NCI-H226 (cell line): ENCODE measurements around the gene KRTAP5-9.
"Not testable (repeated sequence)": the region's sequence is repeated elsewhere in the genome, so short reads cannot be mapped to it uniquely, and the experiment has no call there.

Experiments used
- DNase-seq: peaks from one replicate; pipeline ENCODE4 v3.0.0-alpha.2; 2015

The KRTAP5-9 gene

DNA sequence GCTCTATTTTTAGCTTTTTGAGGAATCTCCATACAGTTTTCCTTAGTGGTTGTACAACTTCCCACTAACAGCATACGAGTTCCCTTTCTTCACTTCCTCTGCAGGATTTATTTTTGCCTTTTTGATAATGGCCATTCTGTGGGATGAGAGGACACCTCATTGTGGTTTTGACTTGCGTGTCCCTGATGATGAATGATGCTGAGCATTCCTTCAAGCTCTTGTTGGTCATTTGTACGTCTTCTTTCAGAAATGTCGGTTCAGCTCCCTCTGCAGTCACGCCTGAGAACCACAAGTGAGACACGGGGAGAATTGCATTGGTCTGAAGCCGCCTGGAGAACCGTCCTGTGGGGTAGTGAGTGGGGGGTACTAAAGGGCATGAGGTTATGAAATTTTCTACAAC is 15.2 kb downstream of the KRTAP5-9 start:
- DNase-seq, result no peak

DNA sequence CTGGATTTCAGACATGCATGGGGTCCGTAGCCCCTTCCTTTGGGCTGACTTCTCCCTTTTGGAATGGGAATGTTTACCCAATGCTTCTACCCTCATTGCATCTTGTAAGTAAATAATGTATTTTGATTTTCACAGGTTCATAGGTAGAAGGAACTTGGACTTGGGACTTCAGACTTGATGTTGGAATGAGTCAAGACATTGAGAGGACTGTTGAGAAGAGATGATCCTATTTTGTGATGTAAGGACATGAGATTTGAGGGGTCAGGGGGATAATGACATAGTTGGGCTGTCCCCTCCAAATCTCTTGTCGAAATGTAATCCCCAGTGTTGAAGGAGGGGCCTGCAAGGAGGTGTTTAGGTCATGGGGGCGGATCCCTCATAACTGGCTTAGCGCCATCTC is 16.2 kb downstream of the KRTAP5-9 start:
- no peak for DNase-seq

DNA sequence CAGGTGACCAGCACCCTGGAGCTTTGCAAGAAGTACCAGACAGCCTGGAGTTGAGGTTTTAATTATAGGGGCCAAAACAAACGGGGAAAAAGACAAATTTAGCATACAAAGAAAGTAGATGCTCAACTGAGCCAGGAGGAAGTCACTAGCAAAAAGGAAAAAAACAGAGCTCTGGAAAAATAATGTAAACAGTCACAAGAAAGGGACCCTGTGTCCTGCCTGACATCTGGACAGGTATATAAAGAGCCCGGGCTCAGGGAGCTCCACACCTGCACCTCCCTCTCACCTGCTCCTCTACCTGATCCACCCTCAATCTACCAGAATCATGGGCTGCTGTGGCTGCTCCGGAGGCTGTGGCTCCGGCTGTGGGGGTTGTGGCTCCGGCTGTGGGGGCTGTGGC is 17.0 kb downstream of the KRTAP5-9 start, which contains the start of gene KRTAP5-10:
Gene KRTAP5-10, plus strand, starts transcription at position 301 of the 400 bp plus-strand sequence. Its CDS starts 25 bp downstream, at position 326.
- DNase-seq, result no peak

DNA sequence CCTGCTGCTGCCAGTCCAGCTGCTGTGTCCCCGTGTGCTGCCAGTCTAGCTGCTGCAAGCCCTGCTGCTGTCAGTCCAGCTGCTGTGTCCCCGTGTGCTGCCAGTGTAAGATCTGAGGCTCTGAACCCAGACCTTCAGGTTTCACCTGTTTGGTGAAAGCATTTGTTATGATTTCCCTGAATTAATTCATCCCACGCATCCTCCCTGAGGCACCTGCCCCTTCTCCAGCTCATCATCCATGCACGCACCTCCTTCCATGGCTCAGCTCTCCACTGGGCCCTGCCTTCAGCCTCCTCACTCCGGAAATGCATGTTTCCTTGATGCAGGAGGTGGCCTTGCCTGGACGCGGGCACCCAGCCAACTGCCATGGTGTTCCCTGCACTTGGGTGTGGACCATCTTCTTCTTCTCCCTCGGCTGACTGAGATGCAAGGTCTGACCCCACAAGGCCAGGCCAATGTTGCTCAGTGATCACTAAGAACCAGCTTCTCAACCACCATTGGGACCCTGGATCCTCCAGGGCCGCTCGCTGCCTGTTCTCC is 17.9 kb downstream of the KRTAP5-9 start:
- DNase-seq, result no peak

DNA sequence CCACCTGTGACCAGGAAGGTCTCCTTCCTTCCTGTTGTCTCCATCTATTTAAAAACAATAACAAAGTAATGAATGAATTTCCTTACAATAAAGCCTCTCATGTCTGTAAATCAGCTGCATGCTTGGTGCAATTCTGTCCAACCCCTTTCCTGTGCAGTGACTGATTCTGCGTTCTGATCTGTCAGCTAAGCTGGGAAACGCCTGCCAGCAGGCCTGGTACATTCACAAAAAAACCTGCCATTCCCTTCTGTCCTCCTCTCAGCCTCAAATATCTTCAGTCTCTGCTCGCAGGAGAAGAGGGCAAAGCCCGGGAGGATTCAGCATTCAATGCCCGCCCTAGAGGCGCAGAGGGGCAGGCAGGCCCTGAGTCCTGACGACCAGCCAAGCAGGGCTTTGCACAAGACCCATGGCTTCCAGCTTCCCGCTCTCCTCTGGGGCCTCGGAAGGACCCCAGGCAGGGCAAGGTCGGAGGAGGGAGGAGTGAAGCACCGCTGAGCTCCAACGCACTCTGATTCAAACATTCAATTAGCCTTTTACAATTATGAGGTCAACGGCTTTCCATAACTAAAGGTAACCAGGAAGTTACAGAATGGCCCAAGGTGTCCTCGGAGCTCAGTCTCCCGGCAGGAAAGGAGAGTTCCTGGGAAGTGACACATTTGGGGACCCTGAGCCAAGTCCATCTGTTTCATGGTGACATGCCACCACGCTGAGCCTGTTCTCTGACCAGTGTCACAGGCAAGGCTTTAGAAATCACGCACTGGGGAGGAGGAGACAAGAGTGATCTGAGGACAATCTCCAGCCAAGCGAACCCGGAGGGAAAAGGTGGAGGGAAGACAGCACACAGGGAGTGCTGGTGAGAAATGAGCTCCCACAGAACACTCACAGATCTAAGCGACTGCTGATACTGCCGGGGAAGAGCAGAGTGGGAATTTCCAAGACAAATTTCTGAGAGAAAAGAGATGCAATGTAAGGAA is 18.7 kb downstream of the KRTAP5-9 start:
- DNase-seq, result not testable (repeated sequence)

DNA sequence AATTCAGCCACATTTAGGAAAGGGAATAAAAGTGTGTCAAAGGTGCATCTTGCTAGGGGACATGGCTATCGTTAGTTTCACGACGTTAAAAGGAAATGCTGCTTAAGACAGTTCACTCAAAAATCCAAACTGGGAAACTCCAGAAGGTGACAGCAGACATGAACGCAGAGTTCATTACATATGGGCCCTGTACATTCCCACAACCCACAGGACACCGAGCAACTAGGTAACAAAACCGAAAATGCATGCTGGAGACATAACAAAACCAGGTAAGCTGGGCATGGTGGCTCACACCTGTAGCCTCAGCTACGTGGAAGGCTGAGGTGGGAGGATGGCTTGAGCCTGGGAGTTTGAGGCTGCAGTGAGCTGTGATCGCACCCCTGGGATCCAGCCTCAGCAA is 19.4 kb downstream of the KRTAP5-9 start:
- not testable (repeated sequence) for DNase-seq

DNA sequence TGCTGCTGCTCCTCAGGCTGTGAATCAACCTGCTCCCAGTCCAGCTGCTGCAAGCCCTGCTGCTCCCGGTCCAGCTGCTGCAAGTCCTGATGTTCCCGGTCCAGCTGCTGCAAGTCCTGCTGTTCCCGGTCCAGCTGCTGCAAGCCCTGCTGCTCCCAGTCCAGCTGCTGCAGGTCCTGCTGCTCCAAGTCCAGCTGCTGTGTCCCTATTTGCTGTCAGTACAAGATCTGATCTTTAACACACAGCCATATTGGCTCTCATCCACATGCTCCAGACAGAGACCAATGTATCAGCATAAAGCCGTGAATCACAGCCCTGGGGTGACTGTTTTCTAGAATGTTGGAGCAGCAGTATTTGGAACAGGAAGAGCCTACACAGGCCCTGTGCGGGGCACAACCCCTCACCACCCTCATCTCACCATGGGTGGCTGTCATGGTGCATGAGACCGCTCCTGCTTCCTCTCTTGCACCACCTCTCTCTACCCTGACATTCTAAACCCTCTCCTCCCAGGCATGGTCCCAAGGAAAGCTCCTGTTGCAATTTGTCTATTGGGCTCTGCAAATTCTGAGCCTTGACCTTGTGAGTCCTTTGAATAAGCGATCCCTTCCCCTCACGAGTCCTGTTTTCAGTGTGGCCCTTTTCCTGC is 20.6 kb downstream of the KRTAP5-9 start:
- no peak for DNase-seq

DNA sequence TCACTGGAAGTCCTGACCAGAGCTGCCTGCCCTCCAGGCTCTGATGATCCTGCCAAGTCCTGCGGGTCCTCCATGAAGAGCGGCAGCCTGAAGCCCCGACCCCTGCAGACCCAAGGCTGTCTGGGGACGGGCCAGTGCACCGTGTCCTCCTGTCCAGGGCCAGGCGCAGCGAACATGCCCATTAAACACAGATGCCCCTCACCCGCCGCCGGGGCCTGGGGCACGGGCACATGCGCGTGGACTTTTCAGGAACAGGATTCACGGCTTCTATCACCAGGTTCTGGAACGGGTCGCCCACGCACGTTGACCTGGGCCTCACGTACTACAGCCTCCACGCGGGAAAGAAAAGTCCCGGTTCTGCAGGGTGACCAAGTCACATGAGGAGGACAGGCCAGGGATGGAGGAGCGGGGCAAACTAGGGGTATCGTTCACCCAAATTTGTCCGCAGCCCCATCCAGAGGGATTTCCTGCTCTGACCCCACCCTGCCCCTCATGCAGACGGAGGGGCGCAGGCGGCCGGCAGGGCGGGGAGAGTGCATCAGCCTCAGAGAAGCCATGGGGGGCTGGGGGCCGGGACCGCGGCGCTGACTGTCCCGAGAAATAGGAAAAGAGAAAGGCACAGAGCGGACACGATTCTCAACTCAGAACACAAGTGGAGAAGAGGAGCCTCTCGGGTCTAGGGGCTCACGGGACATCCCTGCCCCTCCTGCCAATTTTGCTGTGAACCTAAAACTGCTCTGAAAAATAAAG is 23.1 kb downstream of the KRTAP5-9 start:
- DNase-seq, result not testable (repeated sequence)

DNA sequence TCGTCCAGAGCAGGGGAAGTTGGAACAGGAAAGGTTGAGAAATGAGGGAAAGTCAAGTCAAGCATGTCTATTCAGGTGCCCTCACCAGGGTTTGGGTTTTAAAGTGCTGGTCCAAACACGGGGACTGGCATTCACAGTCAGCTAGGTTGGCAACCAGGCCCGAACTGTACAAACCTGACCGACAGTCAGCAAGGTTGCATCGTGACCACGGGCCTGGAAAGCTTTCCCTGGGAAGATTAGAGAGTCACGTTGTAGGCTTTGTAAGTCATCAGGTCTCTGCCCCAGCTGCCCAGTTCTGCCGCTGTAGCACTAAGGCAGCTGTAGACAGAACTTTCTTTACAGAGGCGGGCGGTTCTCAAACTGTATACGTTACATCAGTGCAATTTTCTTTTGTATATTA is 24.6 kb downstream of the KRTAP5-9 start:
- DNase-seq, result no peak

DNA sequence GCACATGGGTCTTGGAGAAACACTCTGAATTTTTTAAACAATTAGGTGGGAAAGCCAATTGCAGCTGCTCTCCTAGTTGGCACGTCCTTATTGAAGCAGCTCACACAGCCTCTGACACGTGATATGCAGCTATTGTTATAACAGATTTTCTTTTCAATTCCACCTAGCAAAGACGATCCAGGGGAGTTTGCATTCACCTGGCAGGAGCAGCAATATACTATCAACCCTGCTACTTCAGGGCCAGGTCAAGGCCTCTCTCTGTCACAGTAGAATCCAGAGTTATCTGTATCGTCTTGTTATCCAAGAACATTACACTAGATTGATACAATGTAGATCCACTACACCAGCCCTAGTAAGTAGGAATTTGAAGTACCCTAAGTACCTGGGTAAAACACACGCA is 26.2 kb downstream of the KRTAP5-9 start:
- no peak for DNase-seq

DNA sequence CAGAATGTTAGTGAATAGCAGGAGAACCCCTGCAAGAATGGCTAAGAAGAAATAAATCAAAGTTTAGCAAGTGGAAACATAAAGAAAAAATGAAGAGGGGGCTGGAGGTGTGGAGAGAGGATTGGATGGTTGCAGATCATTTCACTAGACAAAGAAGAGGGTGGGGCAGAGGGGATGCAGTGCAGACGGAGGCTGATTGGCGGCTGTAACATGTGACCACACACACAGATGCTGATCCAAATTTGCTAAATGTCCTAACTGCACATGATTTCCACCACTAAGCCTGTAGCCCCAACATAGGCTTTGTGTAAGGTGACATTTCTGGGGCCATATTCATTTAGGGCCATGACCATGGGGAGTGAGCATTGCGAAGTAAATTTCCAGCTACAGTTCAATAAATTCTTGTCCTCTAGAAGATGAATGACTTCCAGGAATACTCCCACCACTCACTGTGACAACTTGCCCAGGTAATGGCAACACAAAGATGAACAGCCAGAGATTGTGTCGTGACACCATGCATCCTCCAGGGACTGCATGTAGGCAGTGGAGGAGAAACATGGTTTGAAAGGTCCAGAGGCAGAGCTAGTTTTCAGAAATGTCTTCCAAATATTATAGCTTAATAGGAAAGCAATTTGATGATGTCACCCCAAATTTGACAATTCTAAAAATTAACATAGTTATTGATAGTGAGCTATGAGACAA is 27.7 kb downstream of the KRTAP5-9 start:
- DNase-seq, result no peak

DNA sequence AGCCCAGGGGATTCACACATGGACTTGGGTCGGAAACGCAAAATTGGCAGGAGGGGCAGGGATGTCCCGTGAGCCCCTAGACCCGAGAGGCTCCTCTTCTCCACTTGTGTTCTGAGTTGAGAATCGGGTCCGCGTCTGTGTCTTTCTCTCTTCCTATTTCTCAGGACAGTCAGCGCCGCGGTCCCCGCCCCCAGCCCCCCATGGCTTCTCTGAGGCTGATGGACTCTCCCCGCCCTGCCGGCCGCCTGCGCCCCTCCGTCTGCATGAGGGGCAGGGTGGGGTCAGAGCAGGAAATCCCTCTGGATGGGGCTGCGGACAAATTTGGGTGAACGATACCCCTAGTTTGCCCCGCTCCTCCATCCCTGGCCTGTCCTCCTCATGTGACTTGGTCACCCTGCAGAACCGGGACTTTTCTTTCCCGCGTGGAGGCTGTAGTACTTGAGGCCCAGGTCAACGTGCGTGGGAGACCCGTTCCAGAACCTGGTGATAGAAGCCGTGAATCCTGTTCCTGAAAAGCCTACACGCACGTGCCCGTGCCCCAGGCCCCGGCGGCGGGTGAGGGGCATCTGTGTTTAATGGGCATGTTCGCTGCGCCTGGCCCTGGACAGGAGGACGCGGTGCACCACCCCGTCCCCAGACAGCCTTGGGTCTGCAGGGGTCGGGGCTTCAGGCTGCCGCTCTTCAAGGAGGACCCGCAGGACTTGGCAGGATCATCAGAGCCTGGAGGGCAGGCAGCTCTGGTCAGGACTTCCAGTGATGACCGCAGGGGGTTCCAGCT is 28.7 kb downstream of the KRTAP5-9 start:
- DNase-seq, result not testable (repeated sequence)

DNA sequence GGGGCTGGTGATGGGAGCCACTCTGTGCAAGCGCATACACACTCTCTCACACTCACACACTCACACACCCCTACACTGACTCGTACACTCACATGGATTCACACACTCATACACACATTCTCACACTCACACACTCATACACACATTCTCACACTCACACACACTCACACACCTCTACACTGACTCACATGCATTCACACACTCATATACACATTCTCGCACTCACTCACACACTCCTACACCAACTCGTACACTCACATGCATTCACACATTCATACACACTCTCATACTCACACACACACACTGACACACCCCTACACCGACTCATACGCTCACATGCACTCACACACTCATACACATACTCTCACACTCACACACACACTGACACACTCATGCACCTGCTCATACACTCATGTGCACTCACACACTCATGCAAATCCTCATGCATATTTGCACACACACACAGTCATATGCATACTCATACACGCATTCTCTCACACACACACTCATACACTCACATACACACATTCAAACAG is 29.3 kb downstream of the KRTAP5-9 start:
- no peak for DNase-seq

DNA sequence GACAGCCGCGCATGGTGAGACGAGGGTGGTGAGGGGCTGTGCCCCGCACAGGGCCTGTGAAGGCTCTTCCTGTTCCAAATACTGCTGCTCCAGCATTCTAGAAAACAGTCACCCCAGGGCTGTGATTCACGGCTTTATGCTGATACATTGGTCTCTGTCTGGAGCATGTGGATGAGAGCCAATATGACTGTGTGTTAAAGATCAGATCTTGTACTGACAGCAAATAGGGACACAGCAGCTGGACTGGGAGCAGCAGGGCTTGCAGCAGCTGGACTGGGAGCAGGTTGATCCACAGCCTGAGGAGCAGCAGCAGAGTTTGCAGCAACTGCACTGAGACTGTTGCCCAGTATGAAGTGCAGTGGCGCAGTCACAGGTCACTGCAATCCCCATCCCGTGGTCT is 31.3 kb downstream of the KRTAP5-9 start:
- DNase-seq, result not testable (repeated sequence)

DNA sequence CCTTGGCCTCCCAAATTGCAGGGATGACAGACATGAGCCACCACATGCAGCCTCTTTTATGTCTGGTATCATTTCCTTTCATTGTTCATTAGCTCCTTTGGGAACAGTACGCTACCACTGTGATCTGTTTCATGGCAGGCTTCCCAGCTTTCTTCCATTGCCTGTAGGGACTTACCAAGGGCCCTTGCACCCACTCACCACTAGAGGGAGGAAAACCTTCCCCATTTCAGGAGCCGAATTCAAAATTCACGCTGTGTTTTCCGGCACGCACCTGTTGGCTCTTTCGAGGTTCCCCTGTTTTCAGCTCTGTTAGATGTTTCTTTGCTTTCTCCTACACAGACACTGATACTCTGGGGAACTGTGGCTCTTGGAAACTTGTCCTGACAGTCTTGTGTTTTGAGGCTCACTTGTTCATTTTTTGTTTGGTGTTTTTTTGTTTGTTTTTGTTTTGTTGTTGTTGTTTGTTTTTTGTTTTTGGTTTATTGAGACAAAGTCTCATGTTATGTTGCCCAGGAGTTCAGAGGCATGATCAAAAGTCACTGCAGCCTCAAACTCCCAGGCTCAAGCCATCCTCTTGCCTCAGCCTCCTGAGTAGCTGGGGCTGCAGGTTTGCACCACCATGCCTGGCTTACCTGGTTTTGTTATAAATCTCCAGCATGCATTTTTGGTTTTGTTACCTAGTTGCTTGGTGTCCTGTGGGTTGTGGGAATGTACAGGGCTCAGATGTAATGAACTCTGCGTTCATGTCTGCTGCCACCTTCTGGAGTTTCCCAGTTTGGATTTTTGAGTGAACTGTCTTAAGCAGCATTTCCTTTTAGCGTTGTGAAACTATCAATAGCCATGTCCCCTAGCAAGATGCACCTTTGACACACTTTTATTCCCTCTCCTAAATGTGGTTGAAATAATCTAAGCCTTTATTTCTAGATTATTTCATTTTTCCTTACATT is 32.1 kb downstream of the KRTAP5-9 start:
- peak; percentile 50 for DNase-seq

DNA sequence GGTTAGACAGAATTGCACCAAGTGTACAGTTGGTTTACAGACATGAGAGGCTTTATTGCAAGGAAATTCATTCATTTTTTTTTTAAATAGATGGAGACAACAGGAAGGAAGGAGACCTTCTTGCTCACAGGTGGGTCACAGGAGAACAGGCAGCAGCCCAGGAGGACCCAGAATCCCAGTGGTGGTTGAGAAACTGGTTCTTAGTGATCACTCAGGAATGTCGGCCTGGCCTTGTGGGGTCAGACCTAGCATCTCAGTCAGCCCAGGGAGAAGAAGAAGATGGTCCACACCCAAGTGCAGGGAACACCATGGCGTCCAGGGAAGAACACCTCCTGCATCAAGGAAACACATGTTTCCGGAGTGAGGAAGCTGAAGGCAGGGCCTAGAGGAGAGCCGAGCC is 33.6 kb downstream of the KRTAP5-9 start:
- DNase-seq, result no peak

DNA sequence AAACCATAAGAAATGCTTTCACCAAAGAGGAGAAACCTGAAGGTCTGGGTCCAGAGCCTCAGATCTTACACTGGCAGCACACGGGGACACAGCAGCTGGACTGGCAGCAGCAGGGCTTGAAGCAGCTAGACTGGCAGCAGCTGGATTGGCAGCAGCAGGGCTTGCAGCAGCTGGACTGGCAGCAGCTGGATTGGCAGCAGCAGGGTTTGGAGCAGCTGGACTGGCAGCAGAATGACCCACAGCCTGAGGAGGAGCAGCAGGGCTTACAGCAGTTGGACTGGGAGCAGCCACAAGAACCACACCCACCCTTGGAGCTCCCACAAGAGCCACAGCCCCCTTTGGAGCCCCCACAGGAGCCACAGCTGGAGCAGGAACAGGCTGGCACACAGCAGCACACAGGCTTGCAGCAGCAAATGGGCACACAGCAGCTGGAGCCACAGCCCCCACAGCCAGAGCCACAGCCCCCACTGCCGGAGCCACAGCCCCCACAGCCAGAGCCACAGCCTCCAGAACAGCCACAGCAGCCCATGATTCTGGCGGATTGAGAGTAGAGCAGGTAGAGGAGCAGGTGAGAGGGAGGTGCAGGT is 34.2 kb downstream of the KRTAP5-9 start, which contains the start of gene KRTAP5-11:
Gene KRTAP5-11, minus strand, starts transcription at position 567 of the 587 bp plus-strand sequence. Its CDS starts 38 bp downstream, at position 529.
- DNase-seq, result no peak

DNA sequence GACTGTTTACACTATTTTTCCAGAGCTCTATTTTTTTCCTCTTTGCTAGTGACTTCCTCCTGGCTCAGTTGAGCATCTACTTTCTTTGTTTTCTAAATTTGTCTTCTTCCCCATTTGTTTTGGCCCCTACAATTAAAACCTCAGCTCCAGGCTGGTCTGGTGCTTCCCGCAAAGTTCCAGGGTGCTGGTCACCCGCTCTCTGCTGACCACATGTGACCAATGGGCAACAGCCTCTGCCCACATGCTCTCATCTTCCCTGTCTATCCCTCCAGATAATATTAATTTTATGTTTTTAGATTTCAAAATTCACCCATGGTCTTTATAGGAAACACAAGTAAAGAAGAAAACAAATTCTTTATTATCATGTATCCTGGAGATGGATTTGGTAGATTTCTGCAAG is 34.7 kb downstream of the KRTAP5-9 start:
- DNase-seq, result not testable (repeated sequence)

DNA sequence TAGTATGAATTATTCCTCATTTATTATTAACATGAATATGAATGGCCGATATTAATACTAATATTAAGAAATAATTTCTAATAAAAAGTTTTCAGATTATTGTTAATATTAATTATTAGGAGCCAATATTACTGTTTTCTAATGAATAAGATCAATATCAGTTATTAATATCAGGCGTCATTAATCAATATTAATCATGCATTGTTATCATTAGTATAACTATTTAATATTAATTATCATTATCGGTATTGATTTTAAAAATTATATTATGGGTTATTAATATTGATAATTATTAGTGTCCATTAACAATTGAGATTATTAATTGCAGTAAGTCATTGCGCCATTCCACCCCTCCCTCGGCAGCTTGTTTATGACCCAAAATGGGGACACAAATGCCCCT is 37.5 kb downstream of the KRTAP5-9 start:
- DNase-seq, result not testable (repeated sequence)
